CD4-positive, alpha-beta T cell treated with Interleukin-15 for 4 hours (primary cell): ENCODE measurements around the gene TEF.

Experiments
- DNase-seq: peaks from one replicate; pipeline ENCODE4 v3.0.0-alpha.2; 2020; ENCODE audit warnings: low spot score

The TEF gene, protein sequence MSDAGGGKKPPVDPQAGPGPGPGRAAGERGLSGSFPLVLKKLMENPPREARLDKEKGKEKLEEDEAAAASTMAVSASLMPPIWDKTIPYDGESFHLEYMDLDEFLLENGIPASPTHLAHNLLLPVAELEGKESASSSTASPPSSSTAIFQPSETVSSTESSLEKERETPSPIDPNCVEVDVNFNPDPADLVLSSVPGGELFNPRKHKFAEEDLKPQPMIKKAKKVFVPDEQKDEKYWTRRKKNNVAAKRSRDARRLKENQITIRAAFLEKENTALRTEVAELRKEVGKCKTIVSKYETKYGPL

DNA sequence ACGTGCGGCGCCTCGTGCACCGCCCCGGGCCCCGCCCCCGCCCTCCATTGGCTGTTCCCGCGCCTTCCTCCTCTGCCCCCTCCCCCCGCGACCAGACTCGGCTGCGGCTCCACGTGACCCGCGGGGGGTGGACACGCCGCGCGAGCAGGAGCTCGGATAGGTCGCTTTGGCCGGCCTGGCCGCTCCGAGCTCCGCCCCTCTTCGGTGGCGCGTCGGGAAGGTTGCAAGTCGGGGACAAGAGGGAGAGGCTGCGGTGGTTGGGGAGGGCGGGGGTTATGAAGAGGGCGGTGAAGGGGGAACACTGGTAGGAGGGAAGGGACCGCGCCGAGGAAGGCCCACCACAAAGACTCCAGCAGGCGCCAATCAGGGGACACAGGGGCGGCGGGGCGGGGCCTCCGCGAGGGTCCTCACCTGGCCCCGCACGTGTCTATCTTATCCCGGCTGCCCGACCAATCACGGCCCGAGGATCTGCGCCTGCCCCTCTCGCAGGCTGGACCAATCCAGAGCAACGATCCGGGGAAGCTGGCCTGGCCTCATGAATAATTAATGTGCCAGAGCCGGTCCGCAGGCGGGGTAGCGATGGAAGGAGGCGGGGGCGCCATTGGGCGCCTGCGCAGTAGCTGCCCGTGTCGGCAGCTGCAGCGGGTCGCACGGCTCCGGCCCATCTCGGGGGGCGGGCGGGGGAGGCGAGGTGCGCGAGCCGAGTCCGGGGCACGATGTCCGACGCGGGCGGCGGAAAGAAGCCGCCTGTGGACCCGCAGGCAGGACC, at the start of gene TEF:
TSS of gene TEF (plus strand) at position 614 of the 769 bp plus-strand sequence. CDS start at position 717, 103 bp downstream.
- DNase-seq, result peak; percentile 99

DNA sequence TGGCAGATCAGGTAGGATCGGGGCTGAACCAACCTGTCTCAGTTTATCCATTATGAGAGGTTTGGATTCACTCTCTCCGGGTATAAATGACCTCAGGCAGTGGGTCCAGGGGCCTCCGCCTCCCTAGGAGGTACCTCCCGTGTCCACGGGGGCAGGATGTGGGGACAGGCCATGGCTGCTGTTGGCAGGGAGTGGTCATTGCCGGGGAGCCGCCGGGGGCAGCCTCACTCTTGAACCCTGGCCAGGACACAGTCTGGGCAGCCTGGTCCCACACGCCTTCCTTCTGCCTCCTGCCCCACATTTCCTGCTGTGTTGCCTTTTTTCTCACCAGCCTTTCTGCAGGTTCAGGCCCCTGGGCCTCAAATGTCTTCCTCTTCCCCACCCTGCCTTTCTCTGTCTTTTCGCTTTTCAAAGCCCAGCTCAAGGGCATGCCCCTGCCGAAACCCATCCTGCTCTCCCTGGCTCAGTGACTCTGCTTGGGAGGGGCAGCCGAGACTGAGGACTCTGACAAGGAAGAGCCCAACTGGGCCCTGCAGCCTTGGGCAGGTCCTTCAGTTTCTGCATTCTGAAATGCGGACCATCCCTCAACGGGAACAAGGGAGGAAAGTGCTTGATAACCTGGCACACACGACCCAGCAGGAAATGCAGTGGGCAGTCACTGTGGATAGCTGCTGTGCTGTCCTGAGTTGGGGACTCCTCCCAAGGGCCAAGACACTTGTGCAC, 49.4 kb upstream of the TEF start:
- DNase-seq, result no peak

DNA sequence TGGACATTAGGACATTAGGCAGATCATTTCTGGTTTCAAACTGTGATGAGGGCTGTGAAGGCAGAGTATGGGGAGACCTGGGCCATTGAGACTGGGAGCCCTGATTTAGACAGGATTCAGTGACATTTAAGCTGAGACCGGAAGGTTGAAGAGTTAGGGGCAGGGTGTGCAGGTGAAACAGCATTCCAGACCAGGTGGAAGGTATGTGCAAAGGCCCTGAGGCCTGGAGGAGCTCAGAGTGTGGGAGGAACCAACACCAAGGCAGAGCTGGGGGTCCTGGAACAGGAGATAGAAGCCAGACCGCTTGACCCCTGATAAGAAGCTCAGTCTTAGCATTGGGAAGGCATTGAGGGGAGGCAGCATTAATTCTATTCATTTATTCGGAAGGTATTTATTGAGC, 47.9 kb upstream of the TEF start:
- DNase-seq, result no peak

DNA sequence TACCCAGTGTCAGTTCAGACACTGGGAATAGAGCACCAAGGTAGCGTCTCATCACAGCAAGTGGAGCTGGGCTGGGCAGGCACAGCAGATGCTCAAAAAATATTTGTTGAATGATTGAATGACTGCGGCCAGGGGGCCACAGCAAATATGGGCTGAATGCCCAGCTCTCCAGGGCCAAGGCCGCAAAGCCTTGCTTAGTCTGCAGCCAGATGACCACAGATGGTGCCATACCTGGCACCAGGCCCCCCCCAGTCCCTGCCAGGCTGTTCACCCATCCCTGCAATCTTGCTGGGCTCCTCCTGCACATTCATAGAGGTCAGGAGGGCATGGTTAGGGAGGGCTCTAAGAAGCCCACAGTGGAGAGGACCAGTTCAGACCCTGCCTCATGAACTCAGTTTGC, 47.5 kb upstream of the TEF start:
- no peak for DNase-seq

DNA sequence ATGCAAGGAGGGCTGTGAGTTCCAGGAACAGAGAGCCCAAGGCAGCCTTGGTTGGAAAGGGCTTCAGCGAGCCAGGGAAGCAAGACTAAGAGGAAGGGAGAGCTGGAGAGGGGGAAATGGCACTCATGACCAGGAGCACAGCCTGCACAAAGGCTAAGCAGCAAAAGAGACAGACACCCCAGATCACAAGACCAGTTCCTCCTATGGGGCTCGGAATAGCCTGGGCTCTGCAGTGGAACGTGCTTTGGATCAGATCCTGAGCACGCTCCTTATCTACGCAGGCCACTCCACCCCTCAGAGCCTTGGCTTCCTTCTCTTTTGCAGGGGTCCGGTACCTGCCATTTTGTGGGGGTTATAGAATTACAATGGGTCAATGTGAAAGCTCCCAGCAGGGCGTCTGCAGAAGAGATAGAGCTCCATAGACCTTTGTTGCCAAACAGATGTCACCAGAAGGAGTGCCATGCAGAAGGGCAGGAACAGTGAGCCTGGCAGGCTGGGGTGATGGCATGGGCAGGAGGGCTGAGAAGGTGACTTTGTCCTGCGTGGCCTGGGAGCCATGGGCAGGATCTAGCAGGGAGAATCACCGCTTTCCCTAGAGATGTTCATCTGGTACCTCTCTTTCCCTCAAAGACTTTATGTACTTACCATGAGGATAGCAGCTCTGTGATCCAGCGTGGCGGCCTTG, 46.6 kb upstream of the TEF start:
- no peak for DNase-seq

DNA sequence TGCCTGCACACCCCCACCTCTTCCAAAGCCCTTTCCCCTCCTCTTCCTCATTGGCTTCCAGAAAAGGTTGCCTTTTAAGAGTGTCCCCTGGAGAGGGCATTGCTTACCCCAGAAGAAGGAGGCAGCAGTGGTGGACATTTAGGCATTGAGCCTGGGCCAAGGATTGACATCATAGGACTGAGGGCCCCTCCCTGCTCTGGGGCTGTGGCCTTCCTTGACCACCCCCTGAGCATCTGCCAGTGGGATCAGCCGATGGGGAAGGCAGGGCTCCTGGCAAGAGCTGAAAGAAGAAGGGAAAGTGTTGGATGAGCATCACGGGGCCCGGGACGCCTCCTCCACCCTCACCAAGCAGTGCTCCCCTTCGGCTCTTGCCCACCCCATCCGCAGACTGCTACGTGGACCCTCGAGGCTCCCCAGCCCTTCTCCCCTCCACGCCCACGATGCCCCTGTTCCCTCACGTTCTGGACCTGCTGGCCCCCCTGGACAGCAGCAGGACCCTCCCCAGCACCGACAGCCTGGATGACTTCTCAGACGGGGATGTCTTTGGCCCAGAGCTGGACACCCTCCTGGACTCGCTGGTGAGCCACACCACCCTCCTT, 43.0 kb upstream of the TEF start:
- DNase-seq, result no peak

DNA sequence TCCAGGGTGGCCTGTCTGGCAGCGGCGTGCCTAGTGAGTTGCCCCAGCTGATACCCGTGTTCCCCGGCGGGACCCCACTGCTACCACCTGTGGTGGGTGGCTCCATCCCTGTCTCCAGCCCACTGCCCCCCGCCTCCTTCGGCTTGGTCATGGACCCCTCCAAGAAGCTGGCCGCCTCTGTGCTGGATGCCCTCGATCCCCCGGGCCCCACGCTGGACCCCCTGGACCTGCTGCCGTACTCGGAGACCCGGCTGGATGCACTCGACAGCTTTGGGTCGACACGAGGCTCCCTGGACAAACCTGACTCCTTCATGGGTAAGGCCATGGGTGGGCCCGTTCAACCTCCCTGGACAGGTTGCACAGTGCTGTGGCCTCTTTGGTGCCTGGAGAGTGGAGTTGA, 41.9 kb upstream of the TEF start:
- DNase-seq, result no peak

DNA sequence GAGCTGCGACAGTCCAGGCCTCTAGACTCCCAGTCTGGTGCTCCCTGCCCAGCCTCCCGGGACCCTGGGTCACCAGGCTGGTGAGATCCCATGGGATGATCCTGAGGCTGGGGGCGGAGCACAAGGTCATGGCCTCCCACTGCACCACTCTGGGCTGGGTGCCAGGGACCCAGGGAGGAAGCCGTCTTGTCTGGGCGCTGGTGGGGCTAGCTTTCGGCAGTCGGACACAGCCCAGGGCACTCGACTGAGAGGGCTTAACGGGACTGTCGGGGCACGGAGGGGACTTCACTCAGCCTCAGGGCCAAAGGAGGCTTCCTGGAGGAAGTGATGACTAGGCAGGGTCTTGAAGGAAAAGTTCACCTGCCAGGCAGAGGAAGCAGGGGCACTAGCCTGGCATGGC, 41.4 kb upstream of the TEF start:
- DNase-seq, result no peak

DNA sequence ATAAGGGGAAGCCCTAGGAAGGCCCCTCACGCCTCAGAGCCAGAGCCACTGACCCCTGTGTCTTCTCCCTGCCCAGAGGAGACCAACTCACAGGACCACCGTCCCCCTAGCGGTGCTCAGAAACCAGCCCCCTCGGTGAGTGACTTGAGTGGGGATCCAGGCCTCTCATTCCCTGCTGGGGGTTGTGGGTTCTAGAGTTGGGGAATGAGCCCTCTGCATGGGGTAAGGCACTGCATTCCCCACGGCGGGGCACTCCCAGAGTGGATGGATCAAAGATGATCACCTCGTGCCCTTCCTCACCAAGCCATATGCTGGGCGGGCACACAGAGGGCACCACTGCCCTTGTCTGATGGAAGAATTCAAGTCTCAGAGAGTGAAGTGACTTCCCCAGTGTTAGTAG, 40.7 kb upstream of the TEF start:
- DNase-seq, result no peak

DNA sequence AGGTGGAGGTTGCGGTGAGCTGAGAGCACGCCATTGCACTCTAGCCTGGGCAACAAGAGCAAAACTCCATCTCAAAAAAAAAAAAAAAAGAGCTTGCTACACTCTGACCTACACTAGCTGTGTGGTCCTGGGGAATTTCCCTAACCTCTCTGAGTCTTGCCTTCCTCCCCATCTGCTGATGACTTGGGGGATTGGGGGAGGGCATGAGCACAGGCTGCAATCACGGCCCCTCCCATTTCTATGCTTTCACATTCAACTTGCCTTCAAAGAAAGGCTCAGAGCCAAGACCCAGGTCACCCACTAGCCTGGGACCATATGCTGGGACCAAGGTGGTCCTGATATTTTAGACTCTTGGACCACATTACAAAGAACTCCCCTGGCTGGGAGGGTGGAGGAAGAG, 39.8 kb upstream of the TEF start:
- DNase-seq, result no peak

DNA sequence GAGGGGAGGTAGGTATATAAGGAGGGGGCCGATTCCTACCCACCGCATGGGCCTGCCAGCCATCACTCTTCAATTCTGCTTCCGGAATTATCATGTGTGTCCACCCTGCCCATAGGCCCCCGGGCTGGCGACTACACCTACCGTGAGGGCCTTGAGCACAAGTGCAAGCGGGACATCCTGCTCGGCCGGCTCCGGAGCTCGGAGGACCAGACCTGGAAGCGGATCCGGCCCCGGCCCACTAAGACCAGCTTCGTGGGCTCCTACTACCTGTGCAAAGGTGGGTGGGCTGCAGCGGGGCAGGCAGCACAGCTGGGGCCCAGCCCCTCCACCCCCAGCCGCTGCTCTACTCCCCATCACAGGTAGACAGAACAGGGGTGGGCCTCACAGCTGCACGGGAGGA, 38.4 kb upstream of the TEF start:
- no peak for DNase-seq

DNA sequence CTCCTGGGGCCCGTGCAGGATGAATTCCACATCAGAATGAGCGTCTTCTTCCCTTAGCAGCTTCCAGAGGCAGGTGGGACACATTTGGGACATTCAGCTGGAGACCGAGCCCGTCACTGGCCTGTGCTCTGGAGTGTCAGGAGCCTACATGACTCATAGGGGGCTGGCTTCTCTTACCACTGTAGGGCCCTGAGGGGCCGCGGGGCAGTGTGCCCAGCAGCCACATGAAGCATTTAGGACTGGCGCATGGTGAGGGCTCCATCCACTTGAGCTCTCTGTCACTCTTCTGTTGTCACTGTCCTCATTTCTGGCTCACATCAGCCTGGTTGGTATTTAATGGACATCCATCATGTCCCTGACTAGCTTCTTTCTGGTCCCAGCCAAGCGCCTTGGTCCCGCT, 38.0 kb upstream of the TEF start:
- no peak for DNase-seq

DNA sequence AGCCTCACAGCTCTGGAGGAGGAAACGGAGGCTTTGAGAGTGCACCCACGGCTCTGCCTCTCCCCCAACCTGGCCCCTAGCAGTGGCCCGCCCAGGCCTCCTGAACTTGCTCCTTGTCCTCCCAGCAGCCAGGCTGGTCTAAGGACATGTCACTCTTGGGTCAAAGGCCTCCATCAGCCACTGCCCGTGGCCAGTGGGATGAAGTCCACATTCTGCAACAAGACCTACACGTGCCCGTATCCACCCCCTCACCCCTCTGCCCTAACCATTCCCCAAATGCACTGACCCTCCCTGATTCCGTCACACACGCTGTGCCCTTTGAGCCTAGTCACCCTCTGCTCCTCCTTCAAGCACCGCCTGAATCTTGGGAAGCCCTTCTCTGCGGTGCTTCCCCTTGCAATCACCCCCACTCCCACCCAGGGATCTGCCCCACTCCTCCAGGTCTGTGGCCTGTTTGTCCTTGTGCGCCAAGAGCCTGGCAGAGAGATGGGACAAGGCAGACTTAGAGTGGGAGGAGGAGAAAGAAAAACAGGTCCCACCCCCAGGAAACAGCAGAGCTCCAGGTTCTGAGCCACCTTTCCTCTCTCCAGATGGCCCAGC, 37.5 kb upstream of the TEF start:
- DNase-seq, result no peak

DNA sequence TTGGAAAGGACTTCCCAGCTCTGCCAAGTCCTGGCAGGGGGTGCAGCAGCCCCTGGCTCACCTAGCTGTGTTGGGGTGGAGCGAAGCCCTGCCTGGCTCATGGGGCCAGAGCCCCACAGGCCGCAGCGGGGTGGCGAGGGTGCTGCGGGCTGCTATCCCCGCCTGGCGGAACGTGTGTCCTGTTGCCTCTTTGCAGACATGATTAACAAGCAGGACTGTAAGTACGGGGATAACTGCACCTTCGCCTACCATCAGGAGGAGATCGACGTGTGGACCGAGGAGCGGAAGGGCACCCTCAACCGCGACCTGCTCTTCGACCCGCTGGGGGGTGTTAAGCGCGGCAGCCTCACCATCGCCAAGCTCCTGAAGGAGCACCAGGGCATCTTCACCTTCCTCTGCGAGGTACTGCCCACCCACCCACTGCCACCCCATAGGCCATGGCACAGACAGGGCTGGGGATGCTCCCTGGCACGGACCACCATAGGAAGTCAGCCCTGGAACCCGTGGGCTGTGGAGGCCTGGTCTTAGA, 35.9 kb upstream of the TEF start:
- DNase-seq, result no peak

DNA sequence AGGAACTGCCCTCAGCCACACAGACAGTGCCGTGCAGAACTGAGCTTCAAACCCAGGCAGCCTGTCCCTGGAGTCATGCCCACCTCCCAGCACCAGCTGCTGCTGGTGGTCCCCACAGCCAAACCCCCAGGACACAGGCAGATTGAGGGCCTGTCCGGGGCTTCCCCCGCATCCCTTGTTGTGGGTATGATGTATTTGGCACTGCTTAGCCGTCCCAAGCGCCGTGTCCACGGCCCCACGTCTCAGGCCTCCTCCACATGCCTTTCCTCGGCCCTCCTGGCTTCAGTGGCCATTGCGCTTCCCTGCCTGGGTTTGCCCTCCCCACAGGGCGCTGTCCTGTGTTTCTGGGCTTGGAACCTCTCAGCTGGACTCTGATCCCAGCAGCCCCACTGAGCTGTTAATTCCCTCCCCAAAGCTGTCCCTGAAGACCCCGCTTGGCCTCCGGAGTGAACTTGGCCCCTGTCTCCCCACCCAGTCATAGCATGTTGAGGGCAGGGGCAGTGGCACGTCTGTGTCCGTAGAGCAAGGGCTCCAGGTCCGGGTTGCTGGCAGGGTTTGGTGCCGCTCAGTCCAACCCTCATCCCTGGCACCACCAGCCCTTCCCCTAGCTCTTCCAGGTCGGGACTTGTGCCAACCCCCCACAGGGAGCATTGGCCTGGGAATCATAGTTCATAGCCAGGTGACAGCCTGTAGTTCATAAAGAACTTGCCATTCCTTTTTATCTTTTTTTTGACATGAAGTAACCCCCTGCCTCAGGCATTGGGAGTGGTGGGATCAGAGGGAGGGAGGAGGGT, 34.5 kb upstream of the TEF start:
- DNase-seq, result no peak

DNA sequence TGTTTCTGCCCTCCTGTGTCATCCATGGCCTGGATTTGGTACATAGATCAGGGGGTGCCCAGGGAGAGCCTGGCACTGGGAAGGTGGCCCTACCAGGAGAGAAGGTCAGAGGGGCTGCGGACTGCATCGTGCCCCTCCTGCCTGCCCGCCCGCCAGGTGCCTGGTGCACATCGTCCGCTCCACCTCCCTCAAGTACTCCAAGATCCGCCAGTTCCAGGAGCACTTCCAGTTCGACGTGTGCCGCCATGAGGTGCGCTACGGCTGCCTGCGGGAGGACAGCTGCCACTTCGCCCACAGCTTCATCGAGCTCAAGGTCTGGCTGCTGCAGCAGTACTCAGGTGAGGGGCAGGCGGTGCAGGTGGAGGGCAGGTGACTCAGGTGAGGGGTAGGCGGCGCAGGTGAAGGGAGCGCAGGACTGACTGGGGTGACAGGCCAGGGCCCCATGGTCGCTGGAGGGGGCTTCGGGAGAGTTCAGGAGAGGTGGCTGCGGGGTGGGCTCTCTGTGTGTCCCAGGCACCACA, 32.7 kb upstream of the TEF start:
- DNase-seq, result no peak

DNA sequence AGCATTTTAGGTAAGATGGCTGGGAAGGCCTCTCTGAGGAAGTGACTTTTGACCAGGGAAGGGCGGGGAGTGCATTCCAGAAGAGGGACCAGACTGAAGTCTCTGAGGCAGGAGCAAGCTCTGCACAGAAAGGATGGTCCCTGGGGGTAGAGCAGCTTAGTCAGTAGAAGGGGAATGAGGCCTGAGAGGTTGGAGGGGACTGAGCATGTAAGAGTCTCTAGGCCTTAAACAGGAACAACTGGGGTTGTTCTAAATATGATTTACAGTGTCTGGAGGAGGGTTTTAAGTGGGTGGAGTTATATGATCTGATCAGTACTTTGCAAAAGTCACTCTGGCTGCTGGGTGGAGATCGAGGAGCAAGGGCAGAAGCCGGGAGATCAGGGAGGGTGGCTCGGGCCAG, 31.7 kb upstream of the TEF start:
- no peak for DNase-seq

DNA sequence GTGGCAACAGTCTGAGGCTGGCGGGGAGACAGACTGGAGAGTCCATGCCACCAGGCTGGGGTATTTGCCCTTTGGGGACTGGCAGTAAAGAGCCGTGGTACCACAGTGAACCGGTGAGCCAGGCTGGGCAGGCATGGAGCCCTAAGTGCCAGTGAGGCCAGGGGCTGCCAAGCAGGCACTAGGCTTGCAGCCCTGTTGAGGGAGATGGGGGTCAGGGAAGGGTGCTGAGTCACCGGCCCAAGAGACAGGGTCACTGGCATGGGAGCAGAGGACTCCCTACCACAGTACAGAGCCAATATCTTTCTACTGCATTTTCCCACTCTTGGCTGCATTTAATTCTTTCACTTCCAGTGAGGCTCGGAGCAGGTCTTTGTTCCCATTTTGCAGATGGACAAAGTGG, 30.7 kb upstream of the TEF start:
- DNase-seq, result no peak

DNA sequence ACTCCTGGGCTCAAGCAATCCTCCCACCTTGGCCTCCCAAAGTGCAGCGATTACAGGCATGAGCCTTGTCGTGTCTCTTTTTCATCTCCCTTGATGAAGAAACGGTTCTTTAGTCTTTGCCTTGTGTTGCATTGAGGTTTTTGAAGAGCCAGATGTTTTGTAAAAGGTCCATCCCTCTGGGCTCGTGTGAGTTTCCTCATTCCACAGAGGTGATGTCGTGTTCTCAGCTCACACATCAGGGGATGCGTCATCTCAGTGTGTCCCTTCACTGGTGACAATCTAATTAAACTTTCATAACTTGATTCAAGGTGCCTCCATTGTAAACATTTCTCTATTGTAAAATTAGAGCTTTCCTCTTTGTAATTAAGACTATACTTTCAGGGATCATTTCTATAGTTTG, 29.7 kb upstream of the TEF start:
- no peak for DNase-seq

DNA sequence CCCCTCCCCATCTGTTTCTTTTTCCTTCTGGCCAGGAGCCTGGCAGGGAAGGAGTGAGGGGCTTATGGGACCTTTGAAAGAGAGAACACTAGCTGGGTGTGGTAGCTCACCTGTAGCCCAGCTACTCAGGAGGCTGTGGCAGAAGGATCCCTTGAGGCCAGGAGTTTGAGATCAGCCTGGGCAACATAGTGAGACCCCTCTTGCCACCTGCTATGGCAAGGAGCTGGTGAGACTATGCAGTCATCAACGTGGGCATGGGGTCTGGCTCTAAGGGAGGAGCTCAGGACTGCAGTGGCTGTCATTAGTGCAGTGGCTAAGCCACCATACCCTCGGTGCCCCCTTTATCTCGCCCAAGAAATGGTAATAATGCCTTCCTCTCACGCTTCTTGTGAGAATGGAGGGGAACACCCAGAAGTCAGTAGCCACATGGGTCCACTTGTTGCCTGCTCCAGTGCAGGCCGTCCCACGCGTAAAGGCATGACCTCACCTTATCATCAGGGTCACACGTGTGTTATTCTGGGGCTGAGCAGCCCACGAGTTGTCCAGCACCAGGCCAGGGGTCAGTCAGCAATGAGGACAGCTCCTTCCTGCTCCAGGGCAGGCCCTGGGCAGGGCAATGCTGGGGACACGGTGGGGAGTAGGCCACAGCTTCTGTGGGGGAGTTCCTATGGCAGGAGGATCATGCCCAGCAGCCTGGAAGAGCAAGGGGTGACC, 27.7 kb upstream of the TEF start:
- DNase-seq, result no peak
